GM12892 (cell line): ENCODE results near the gene ANXA6.

ENCODE experiments used
- DNase-seq: peaks from one replicate; pipeline ENCODE4 v3.0.0; 2011; ENCODE audit not compliant: insufficient read length
- FAIRE-seq: peaks from 2 replicates; lab custom pipeline; 2011; peaks lifted over from hg19 to GRCh38; lab: Jason Lieb, UNC
- POLR2A ChIP-seq: IDR thresholded peaks from 2 replicates; pipeline ENCODE4 v1.6.1; 2011; ENCODE audit warnings: low read depth, low read length, control low read depth
- POLR2AphosphoS5 ChIP-seq: IDR thresholded peaks from 2 replicates; pipeline ENCODE4 v1.6.1; 2011; ENCODE audit warnings: low read depth, low read length, control low read depth
- TAF1 ChIP-seq: IDR thresholded peaks from 2 replicates; pipeline ENCODE4 v1.6.1; 2011; ENCODE audit warnings: low read depth, mild to moderate bottlenecking, control low read depth, low read length, borderline replicate concordance

Gene ANXA6

GRCh38 chr5:151072630-151073025, 85.0 kb downstream of the ANXA6 start:
- no peak for FAIRE-seq
- no peak for TF ChIP-seq POLR2AphosphoS5
- no peak for TF ChIP-seq POLR2A
- no peak for TF ChIP-seq TAF1
- DNase-seq: no peak

GRCh38 chr5:151071848-151072629, 85.5 kb downstream of the ANXA6 start:
- no peak for FAIRE-seq
- no peak for DNase-seq
- TF ChIP-seq TAF1 (no peak), POLR2A (no peak), POLR2AphosphoS5 (no peak)

- TF ChIP-seq POLR2AphosphoS5 (no peak), POLR2A (no peak), TAF1 (no peak)
- DNase-seq: no peak
- FAIRE-seq: no peak
Measured at GRCh38 chr5:151071021-151071420, 86.6 kb downstream of the ANXA6 start.

GRCh38 chr5:151070449-151070848, 87.1 kb downstream of the ANXA6 start:
- TF ChIP-seq POLR2AphosphoS5 (no peak), TAF1 (no peak), POLR2A (no peak)
- no peak for DNase-seq
- no peak for FAIRE-seq

- FAIRE-seq (peak; percentile 73), DNase-seq (no peak)
Measured at GRCh38 chr5:151068433-151069197, 89.0 kb downstream of the ANXA6 start.

GRCh38 chr5:151067632-151068432, 89.7 kb downstream of the ANXA6 start:
- no peak for TF ChIP-seq POLR2AphosphoS5
- no peak for TF ChIP-seq TAF1
- no peak for TF ChIP-seq POLR2A
- peak; percentile 9 for FAIRE-seq
- no peak for DNase-seq

More at GRCh38 chr5:151068433-151069197, 89.0 kb downstream of the ANXA6 start:
- TF ChIP-seq POLR2A: no peak; the same call in 1 of the 2 replicates
- TF ChIP-seq POLR2AphosphoS5: 0 out of 2 replicates have a peak, but pooled peaks have one; percentile 15

GRCh38 chr5:151066920-151067319, 90.7 kb downstream of the ANXA6 start:
- FAIRE-seq (peak; percentile 9), DNase-seq (no peak)
- no peak for TF ChIP-seq POLR2AphosphoS5
- TF ChIP-seq POLR2A: no peak
- no peak for TF ChIP-seq TAF1

GRCh38 chr5:151065609-151066008, 92.0 kb downstream of the ANXA6 start:
- FAIRE-seq (no peak), DNase-seq (no peak)

GRCh38 chr5:151064916-151065499, 92.6 kb downstream of the ANXA6 start:
- DNase-seq (no peak), FAIRE-seq (no peak)
- TF ChIP-seq POLR2A: no peak
- TF ChIP-seq TAF1: no peak
- no peak for TF ChIP-seq POLR2AphosphoS5

More at GRCh38 chr5:151065609-151066008, 92.0 kb downstream of the ANXA6 start:
- no peak for TF ChIP-seq POLR2A
- TF ChIP-seq TAF1: no peak
- TF ChIP-seq POLR2AphosphoS5: no peak

GRCh38 chr5:151063142-151063989, 94.2 kb downstream of the ANXA6 start:
- TF ChIP-seq POLR2AphosphoS5: no peak
- TF ChIP-seq POLR2A: 0 out of 2 replicates have a peak, but pooled peaks have one; percentile 15
- TF ChIP-seq TAF1: no peak
- peak; percentile 14 for FAIRE-seq
- no peak for DNase-seq
